Stimulated activated naive CD8-positive, alpha-beta T cell treated with anti-CD3 and anti-CD28 coated beads, Interleukin-15, Interleukin-2, amounts not matched to agents 100 ng/mL and 50 ng/mL, for 24 hours (primary cell): ENCODE results near the gene DDIT4.
"Not testable (repeated sequence)": the region's sequence is repeated elsewhere in the genome, so short reads cannot be mapped to it uniquely, and the experiment has no call there.

Experiments used
- H3K27ac Mint-ChIP-seq: one replicate; pipeline ENCODE4 v1.8.0; 2021; ENCODE audit warnings: mild to moderate bottlenecking, mixed read lengths
- H3K27me3 Mint-ChIP-seq: one replicate; pipeline ENCODE4 v1.8.0; 2021; ENCODE audit warnings: mixed read lengths
- H3K36me3 Mint-ChIP-seq: one replicate; pipeline ENCODE4 v1.8.0; 2021; ENCODE audit warnings: low read depth, mixed read lengths
- H3K4me1 Mint-ChIP-seq: one replicate; pipeline ENCODE4 v1.8.0; 2021; ENCODE audit warnings: low read depth, mixed read lengths
- H3K4me3 Mint-ChIP-seq: one replicate; pipeline ENCODE4 v1.8.0; 2021; ENCODE audit warnings: mild to moderate bottlenecking, mixed read lengths
- H3K9me3 Mint-ChIP-seq: one replicate; pipeline ENCODE4 v1.8.0; 2021; ENCODE audit warnings: mixed read lengths

The DDIT4 gene

DNA sequence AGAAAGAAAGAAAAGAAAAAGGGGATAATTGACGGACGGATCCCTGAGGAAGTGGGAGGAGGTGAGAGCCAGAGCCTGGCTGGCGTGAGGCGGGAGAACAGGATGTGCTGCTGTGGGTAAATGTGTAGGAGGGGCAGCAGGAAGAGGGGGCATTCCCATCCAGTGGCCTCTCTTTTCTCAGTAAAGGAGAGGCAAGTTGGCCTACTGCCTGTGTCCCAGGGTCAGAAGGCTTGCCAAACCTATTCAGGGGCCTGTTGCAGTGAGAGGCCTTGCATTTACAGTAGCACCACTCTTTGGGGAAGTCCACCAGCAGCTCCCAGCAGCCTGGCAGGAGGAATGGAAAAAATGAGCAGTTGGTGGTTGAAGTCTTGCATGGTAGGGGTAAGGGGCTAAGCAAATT, 31.0 kb upstream of the DDIT4 start:
- no peaks in the 10 kb centered on the region for H3K27me3 Mint-ChIP-seq
- peak overlapping the region; percentile 90 for H3K27ac Mint-ChIP-seq
- H3K4me1 Mint-ChIP-seq = peaks cover 71% of the 10 kb centered on the region
- H3K36me3 Mint-ChIP-seq = peaks cover 3% of the 10 kb centered on the region
- no peaks in the 10 kb centered on the region for H3K9me3 Mint-ChIP-seq
- peak overlapping the region; percentile 54 for H3K4me3 Mint-ChIP-seq

GRCh38 chr10:72243822-72244437, 29.8 kb upstream of the DDIT4 start:
- Mint-ChIP-seq H3K4me1 (peaks cover 84% of the 10 kb centered on the region), H3K9me3 (no peaks in the 10 kb centered on the region), H3K36me3 (no peaks in the 10 kb centered on the region), H3K4me3 (no peak overlapping the region), H3K27ac (peak overlapping the region; percentile 59), H3K27me3 (no peaks in the 10 kb centered on the region)

DNA sequence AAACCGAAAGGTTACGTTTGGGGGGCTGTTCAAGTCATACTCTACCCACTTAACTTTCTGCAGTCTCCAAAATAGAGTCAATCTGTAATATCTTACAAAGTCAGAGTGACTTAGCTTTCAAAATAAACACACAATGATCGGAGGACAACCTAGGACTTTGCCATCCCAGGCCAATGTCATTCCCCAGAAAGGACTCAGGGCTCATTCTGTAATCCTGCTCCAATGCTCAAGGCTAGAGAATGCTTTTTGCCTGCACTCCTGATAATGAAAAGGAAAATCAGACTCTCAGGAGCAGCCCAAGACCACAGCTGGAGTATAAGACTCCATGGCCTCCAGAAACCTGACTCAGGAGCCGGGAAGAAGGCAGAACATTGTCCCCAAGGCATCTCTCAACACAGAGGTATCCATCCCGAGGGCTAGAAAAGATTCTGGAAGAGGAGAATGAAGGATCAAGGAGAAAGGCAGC, 29.1 kb upstream of the DDIT4 start:
- Mint-ChIP-seq H3K9me3 (no peaks in the 10 kb centered on the region), H3K4me3 (no peak overlapping the region), H3K4me1 (peaks cover 84% of the 10 kb centered on the region), H3K27me3 (no peaks in the 10 kb centered on the region), H3K27ac (peak overlapping the region; percentile 41), H3K36me3 (no peaks in the 10 kb centered on the region)

DNA sequence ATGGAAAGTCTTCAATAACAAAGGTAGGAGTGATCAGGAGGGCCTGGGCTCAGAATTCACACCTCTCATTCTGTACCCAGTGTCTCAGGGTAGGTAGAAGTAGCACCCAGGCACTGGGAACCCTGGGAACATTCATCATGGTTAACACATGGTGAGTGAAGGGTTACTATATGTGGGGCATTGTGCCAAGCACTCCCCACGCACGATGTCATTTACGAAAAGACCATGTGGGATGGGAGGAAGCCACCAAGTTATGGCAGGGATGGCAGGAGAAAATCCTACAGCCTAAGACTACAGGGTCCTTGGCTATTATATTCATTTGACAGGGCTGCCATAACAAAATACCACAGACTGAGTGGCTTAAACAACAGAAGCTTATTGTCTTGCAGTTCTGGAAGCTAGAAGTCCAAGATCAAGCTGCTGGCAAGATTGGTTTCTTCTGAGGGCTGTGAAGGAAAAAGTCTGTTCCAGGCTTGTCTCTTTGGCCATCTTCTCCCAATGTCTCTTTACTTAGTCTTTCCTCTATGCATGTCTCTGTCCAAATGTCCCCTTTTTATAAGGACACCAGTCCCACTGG, 27.7 kb upstream of the DDIT4 start:
- H3K4me3 Mint-ChIP-seq = no peak overlapping the region

GRCh38 chr10:72248468-72249151, 25.1 kb upstream of the DDIT4 start:
- Mint-ChIP-seq H3K27me3 (no peaks in the 10 kb centered on the region), H3K9me3 (no peaks in the 10 kb centered on the region), H3K36me3 (no peaks in the 10 kb centered on the region), H3K4me1 (peaks cover 86% of the 10 kb centered on the region), H3K27ac (peak overlapping the region; percentile 97), H3K4me3 (peak overlapping the region; percentile 78)

More for the DNA sequence above, 27.7 kb upstream of the DDIT4 start:
- Mint-ChIP-seq H3K27ac (peak overlapping the region; percentile 41), H3K9me3 (no peaks in the 10 kb centered on the region), H3K36me3 (no peaks in the 10 kb centered on the region), H3K27me3 (no peaks in the 10 kb centered on the region), H3K4me1 (peaks cover 91% of the 10 kb centered on the region)

GRCh38 chr10:72249176-72249862, 24.4 kb upstream of the DDIT4 start:
- peak overlapping the region; percentile 97 for H3K27ac Mint-ChIP-seq
- H3K9me3 Mint-ChIP-seq, H3K27me3 Mint-ChIP-seq, H3K36me3 Mint-ChIP-seq: not testable (repeated sequence)
- H3K4me1 Mint-ChIP-seq = peaks cover 86% of the 10 kb centered on the region
- peak overlapping the region; percentile 78 for H3K4me3 Mint-ChIP-seq

DNA sequence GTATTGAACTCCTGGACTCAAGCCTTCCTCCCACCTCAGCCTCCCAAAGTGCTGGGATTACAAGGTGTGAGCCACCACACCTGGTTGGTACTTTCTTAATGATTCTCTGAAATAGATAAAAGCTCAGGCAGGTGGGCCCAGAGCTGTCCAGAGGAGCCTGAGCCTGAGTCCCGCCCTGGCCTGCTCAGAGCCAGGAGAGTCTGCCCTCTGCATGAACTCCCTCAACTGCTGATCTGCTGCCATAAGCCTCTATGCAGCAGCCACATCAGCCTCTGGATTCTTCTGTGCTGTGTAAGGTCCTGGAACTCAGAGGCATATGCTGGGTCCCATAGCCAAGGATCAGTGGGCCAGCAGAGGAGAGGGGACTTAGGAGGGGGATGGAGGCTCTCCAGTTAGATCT, 23.1 kb upstream of the DDIT4 start:
- no peaks in the 10 kb centered on the region for H3K27me3 Mint-ChIP-seq
- H3K4me1 Mint-ChIP-seq = peaks cover 86% of the 10 kb centered on the region
- H3K36me3 Mint-ChIP-seq = no peaks in the 10 kb centered on the region
- peak overlapping the region; percentile 16 for H3K27ac Mint-ChIP-seq
- H3K4me3 Mint-ChIP-seq = no peak overlapping the region
- no peaks in the 10 kb centered on the region for H3K9me3 Mint-ChIP-seq

- H3K27ac Mint-ChIP-seq = peak overlapping the region; percentile 55
- no peak overlapping the region for H3K4me3 Mint-ChIP-seq
- H3K9me3 Mint-ChIP-seq = no peaks in the 10 kb centered on the region
- no peaks in the 10 kb centered on the region for H3K36me3 Mint-ChIP-seq
- H3K27me3 Mint-ChIP-seq = no peaks in the 10 kb centered on the region
- H3K4me1 Mint-ChIP-seq = peaks cover 88% of the 10 kb centered on the region
Measured at GRCh38 chr10:72251635-72252034, 22.1 kb upstream of the DDIT4 start.

GRCh38 chr10:72252972-72253371, 20.8 kb upstream of the DDIT4 start:
- no peaks in the 10 kb centered on the region for H3K27me3 Mint-ChIP-seq
- H3K9me3 Mint-ChIP-seq = no peaks in the 10 kb centered on the region
- H3K4me1 Mint-ChIP-seq = peaks cover 85% of the 10 kb centered on the region
- H3K36me3 Mint-ChIP-seq = no peaks in the 10 kb centered on the region
- H3K4me3 Mint-ChIP-seq = no peak overlapping the region
- H3K27ac Mint-ChIP-seq = peak overlapping the region; percentile 61

DNA sequence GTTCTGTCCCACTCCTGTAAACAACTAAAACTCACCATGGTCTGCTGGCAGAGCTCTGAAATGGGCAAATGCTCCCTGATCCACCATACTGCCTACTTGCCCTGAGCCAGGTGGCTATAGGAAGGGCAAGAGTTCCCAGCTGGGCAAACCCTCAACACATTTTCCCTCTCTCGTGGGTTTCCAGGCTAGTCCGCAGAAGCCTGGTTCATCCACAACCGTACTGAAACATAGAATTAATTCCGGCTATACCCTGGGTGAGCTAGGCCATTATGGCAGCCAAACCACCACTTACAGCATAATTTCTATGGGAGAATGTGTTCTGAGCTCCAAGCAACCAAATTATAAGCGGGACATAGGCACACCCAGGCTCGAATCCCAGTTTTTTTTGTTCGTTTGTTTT, 20.1 kb upstream of the DDIT4 start:
- H3K9me3 Mint-ChIP-seq = no peaks in the 10 kb centered on the region

GRCh38 chr10:72254813-72255568, 18.7 kb upstream of the DDIT4 start:
- H3K9me3 Mint-ChIP-seq = no peaks in the 10 kb centered on the region
- peak overlapping the region; percentile 73 for H3K4me3 Mint-ChIP-seq
- peak overlapping the region; percentile 89 for H3K27ac Mint-ChIP-seq
- peaks cover 87% of the 10 kb centered on the region for H3K4me1 Mint-ChIP-seq
- H3K36me3 Mint-ChIP-seq = no peaks in the 10 kb centered on the region
- no peaks in the 10 kb centered on the region for H3K27me3 Mint-ChIP-seq

More for the DNA sequence above, 20.1 kb upstream of the DDIT4 start:
- peak overlapping the region; percentile 61 for H3K27ac Mint-ChIP-seq
- no peaks in the 10 kb centered on the region for H3K27me3 Mint-ChIP-seq
- no peaks in the 10 kb centered on the region for H3K36me3 Mint-ChIP-seq
- H3K4me3 Mint-ChIP-seq = no peak overlapping the region
- H3K4me1 Mint-ChIP-seq = peaks cover 83% of the 10 kb centered on the region

DNA sequence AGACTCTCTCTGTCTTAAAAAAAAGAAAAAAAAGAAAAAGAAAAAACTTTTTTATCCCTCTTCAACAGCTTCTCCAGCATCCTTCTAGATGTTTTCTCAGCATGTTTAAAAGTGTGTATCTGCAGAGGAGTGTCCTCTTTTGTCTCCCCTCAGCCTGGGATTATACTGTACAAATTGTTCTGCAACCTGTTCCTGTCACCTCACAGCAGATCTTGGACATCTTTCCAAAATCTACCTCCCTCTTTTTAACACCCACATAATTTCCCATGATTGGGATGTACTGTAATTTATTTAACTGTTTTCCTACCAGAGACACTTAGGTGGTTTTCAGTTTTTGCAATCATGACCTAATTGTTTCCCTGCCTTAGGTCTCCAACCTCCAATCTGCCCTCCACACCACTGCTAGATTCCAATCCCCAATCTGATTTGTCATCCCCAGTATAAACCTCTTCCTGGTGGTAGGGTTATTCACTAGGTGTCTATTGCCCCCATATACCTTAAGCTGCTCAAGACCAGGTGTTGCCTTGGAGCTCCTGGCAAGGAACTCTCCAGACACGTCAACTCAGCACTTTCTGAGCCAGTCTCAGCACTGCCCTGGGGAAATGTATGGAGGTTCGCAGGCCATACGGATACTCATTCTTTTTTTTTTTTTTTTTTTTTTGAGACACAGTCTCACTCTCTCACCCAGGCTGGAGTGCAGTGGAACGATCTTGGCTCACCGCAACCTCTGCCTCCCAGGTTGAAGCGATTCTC, 17.6 kb upstream of the DDIT4 start:
- Mint-ChIP-seq H3K36me3 (no peaks in the 10 kb centered on the region), H3K9me3 (no peaks in the 10 kb centered on the region), H3K27ac (peak overlapping the region; percentile 89), H3K4me1 (peaks cover 88% of the 10 kb centered on the region), H3K4me3 (peak overlapping the region; percentile 21), H3K27me3 (no peaks in the 10 kb centered on the region)

- Mint-ChIP-seq H3K27me3 (no peaks in the 10 kb centered on the region), H3K27ac (peak overlapping the region; percentile 69), H3K4me1 (peaks cover 89% of the 10 kb centered on the region), H3K36me3 (no peaks in the 10 kb centered on the region), H3K4me3 (peak overlapping the region; percentile 14), H3K9me3 (no peaks in the 10 kb centered on the region)
Measured at GRCh38 chr10:72257051-72257892, 16.5 kb upstream of the DDIT4 start.
